Stimulated activated CD4-positive, alpha-beta T cell treated with anti-CD3 and anti-CD28 coated beads, Interleukin-15, amount 100 ng/mL, for 1 hour (primary cell): ENCODE results near the gene AP5B1.

Source experiments
- DNase-seq, 2 donors: peaks; one replicate each; pipeline ENCODE4 v3.0.0-alpha.2; 2020; ENCODE audit warnings: low read depth in 1 of 2, low spot score in 1 of 2

The AP5B1 gene

DNA sequence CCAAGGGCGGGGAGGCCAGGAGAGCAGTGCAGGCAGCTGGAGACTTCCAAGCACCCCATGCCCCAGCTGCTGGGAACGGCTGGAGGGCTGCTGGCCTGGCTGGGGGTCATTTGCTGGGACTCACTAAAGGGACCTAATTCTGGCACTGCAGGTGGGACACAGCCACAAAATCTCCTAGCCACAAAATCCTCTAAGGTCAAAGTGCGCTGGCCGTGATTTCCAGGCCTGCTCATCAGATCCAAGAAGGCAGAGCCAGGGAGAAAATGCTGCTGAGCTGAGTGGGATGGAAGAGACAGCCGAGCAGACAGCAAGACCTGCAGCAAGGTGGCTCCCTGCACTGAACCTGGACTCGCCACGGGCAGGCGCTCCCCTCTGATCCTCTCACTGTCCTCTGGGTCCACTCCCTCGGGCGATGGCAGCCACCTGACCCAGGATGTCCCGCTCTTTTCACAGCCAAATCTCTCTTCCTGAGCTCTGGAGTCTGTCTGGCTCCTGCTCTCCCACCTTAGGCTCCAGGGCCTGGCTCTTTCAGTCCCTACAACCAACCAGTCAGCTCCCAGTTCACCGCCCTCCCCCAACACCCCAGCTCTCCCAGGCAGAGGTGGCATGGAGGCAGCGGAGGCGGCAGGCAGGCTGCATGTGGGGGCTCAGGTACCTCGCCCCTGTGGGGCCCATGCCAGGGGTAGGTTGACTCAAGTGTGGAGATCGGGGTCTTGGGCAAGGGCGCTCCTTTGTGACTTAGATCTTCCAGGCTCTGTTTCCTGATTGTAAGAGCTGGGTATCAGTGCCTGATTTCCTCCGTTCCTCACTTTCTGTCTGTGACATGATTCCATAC lies 20.6 kb upstream of the AP5B1 start:
- no peak for DNase-seq

DNA sequence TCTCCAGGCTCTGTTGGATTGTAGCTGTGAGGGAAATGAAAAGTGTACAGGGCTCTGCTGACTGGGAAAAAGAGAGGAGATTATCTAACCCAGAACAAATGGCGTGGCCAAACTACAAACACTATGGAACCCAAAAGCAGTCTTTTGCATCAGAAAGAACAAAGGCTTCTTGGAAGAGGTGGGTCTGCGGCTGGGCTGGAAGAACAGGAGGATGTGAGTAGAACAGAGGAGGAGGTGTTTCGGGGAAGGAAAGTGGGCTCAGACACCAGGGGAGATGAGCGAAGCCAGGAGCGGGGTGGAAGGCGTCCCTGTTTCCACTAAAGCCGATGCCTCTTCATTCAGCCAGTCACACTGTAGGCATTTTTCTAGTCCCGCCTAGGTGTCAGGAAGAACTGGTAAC lies 18.1 kb upstream of the AP5B1 start:
- DNase-seq, result no peak

DNA sequence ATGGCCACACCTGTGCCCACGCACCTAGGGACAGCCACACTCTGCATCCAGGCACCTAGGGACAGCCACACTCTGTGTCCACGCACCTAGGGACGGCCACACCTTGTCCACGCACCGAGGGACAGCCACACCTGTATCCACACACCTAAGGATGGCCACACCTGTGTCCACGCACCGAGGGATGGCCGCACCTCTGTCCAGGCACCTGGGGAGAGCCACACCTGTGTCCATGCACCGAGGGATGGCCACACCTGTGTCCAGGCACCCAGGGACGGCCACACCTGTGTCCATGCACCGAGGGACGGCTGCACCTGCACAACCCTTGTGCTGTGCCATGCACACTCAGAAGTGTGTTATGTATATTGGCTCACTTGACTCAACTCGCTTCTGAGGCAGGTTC lies 16.9 kb upstream of the AP5B1 start:
- no peak for DNase-seq

DNA sequence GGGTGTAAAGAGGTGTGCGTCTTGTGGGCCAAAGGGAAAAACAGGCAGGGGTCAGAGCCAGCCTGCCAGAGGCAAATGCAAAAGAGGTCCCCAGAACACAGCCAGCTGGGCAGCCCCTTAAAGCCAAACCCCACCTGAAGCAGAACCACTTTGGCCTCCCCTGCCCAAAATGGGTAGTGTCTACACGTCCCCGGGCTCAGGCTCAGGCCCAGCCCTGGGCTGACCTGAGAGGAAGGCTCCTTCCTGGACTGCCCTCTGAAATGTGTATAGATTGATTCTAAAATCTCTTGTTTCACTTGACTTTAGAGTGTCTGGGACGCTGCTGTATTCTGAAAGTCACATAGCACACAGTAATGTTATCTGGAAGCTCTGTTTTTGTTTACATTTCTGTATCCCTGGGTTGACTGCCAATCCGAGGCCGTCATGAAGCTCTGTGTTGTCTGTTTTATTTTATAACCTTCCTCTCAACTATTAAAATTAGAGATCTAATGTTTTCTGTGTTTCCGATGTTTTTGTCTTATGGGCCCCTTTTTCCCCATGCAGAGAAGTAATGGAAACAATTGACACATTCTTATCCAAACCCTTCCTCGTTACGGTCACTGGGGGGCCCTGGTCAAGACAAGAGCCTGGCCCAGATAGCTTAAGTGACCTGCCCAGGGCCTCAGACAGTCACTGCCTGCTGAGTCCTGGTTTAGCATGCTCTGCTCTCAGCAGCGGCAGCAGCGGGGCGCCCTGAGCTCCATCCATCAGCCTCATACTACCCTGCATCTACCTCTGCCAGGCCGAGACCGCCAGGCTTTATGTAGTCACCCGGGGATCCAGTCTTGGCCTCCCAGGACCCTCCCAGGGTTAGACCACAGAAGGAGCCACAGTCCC lies 16.2 kb upstream of the AP5B1 start:
- DNase-seq, result no peak

DNA sequence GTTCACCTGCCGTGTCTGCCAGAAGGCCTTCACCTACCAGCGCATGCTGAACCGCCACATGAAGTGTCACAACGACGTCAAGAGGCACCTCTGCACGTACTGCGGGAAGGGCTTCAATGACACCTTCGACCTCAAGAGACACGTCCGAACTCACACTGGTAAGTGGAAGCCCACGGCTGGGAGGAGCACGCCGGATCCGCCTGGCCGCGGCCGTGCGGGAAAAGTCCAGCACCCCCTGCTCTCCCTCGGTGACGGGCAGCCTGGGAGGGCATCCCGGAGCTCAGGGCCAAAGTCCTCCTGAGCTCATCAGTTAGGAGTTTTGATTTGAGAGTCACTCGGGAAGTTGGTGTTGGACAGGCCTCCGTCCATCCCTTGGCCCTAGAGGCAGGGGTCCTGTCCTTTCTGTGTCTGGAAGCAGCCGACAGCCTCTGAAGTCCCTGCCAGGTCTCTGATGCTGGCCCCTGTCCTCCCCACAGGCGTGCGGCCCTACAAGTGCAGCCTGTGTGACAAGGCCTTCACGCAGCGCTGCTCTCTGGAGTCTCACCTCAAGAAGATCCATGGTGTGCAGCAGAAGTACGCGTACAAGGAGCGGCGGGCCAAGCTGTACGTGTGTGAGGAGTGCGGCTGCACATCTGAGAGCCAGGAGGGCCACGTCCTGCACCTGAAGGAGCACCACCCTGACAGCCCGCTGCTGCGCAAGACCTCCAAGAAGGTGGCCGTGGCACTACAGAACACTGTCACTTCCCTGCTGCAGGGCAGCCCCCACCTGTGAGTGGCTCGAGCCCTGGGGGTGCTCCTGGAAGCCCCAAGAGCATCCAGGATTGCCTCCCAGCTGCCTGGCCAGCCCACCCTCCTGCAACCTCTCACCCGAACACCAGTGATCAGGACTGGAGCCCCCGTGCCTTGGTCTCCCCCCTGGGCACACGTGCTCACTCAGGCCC lies 14.1 kb upstream of the AP5B1 start:
- no peak for DNase-seq

DNA sequence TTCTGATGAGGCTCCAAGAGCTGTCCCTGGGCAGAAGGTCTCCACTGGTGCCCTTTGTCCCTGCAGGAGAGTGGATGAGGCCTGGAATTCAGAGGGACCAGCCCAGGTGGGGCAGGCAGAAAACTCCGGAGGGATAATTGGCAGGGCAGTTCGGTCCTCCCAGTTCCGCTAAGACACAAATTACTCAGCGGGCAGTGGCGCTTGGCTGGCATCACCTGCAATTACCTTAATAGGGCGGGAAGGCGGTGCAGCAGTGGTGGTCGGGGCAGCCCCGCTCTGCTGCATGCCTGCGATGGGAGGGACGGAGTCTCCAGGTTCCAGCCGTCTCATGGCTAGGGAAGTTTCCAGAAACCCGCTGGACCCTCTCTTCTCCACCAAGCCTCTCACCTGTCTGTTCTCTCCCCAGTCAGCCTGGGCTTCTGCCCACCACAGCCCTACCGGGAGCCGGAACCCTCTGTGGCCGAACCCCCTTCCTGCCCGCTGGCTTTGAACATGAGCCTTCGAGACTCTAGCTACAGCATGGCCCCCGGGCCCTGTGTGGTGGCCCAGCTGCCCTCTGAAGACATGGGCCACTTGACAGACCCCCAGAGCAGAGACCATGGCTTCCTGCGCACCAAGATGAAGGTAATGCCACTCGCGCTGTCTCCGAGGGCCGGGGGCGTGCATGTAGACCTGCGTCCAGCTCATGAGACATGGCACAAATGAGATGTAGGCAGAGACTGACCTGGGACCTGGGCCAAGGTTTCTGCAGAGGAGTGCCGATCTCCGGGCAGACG lies 13.0 kb upstream of the AP5B1 start:
- DNase-seq, result no peak

DNA sequence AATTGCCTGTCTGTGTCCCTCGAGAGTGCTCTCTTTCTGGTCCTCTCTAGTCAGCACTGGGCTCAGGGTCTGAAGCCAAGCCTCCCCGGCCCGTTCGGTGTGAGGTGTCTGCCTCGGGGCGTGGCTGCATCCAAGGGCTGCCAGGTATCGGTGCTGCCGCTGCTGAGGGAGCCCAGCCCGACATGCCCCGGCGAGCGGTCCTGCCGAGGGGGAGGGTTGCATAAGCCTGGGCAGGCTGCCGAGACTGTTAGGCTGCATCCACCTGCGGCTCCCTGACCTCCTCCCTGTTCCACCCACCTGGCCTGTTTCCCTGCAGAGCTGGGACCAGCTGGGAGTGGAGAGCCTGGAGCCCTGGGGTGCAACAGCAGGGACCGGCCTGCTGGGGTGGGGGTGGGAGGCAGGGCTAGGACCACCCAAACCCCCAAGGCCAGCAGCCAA lies 12.4 kb upstream of the AP5B1 start:
- DNase-seq, result no peak

DNA sequence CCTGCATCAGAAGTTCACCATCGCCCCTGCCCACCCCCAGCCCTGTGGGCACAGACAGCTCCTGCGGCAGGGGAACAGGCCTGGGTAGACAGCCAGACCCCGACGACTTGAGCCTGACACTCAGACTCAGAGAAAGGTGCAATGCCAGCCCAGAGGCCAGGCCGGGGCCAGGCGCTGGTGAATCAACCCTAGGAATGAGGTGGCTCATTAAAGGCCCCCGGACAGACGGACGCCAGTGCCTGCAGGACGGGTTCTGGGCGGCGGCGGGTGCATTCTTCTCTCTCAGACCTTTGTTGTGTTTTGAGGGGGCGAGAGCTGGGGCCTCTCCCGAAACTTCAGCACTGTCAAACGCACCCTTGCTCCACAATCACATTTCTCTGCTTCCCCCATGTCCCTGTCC lies 11.7 kb upstream of the AP5B1 start:
- DNase-seq, result no peak

DNA sequence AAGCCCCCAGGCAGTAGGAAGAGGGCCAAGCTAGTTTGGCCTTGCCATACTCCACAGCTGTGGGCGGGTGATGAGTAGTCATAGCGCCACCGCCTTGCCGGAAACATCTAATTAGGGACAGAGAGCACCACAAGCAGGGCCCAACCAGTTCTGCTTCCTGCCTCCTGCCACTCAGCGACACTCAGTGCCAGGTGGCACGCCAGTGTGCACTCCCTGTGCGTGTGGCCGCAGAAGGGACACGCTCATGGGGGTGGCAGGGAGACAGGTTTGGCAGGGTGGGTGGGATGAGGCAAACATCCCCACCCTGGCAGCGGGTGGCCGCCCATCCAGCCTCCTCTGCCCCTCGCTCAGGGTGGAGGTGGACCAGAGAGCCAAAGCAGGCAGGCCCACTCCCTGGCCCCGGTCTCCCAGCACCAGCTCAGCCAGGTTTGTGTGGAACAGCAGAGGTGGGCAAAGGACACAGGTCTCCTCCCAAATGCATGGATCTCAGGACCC lies 11.0 kb upstream of the AP5B1 start:
- no peak for DNase-seq

DNA sequence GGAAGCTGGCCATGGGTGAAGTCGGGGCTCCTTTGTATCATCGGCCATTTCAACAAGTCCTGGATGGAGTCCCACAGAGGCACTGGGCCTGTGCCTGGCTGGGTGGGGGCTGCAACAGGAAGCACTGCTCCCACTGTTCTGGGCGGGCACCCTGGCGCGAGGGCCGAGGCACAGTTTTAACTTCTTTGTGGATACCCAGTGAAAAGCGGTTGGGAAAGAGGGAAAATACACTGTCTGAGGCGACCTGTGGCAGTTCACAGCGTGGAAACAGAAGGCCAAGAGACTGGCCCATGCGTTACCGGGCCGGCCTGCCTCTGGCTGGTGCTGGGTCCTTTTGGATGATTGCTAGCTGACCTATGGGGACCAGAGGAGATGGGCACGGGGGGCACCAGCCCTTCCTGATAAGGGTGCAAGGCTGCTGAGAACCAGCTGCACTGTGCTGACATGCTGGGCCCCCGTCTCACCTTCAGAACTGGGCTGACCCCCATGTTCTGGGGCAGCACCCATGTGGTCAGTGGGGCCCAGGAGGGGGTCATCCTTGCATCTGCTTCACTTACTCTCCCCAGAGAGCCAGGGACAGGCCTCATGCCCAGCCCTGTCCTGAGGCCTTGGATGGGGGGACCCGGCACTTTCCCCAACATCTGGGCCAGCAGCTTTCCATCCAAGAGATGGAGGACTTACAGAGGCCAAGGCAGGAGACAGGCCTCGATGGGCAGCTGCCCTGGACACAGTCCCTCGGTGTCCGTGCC lies 10.3 kb upstream of the AP5B1 start:
- DNase-seq, result no peak

DNA sequence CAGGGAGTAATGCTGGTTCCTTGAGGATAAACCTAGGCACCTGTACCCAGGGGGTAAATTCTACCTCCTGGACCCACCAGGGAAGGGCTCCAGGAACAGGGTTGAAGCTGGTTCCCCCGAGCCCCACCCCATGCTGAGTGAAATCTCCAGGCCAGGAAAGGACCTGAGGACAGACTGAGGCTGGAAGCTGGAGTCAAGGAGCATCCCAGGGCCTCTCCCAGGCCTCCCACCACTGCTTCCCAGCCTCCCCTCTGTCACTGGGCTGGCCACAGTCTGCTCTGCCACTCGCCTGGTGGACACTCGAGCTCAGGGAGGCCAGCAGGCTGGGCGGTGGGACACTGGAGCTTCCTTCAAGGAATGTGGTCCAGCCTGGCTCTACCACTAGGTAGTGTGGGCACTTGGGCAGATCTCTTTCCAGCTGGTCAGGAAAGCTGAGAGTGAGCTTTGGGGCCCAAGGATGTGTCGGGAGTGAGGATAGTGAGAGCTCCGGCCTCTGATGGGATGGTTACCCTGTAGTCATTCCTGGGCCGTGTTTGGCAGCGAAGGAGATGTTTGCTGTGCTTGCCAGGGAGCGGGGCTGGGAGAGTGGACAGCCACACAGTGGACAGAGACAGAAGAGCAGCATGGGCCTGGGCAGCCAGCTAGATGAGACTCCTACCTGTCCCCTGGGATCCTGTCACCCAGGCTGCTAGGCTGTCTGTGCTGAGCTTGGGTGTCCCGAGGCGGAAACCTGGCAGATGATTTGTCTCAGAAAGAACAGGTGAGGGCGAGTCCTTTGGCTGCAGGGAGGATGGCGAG lies 9.5 kb upstream of the AP5B1 start:
- no peak for DNase-seq

DNA sequence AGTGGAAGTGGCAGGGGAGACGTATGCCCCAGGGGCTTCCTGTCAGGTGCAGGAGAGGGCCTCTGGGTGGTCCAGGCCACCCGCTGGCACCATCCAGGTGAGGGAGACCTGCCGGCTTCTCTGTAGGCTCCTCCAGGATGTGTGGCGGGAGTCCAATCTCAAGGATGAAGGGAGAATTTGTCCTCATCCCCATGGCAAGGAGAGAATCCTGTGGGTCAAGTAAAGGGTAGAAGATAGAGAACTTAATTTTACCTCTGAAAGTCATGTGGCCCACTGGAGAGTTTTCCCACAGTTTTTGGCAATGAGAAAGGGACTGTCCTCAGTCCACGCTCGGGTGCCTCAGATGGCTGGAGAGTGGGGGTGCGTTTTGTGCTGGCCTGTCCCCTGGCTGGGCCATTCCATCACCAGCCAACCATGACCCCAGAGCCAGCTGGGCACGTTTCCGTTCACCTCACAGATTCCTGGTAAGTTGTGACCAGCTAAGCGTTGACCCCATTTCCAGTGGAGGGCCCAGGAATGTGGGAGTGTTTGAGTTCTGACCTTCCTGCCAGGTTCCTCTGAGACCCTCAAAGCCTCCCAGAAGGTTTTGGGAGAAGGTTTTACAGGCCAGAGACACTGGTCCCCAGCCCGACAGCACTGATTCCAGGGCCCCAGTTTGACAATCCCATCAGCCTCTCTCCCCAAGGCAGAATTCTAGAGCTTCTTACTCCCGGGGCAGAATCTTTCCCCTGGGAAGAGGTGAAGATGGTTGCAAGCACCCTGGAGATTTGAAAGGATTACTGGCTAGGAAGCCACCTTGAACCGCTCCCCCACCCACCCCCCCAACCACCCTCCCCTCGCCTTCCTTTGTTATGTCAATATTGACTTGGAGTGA lies 8.7 kb upstream of the AP5B1 start:
- no peak for DNase-seq

DNA sequence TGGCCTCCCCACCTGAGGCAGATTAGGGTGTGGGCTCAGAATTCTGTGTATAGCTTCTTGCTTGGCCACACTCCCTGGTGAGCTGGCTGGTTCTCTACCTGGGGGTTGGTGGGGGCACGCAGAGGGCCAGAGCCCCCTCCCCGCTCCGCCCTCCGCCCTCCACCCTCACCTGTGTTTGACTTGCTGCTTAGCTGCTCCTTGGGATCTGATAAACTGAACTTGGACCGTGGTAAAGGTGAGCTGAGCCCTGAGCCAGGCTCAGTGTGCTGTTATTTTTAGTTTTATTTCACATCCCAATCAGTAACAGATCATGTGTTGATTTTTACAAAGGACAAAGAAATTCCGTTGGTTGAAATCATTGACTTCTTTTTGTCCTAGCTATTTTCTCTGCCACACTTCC lies 8.0 kb upstream of the AP5B1 start:
- no peak for DNase-seq

DNA sequence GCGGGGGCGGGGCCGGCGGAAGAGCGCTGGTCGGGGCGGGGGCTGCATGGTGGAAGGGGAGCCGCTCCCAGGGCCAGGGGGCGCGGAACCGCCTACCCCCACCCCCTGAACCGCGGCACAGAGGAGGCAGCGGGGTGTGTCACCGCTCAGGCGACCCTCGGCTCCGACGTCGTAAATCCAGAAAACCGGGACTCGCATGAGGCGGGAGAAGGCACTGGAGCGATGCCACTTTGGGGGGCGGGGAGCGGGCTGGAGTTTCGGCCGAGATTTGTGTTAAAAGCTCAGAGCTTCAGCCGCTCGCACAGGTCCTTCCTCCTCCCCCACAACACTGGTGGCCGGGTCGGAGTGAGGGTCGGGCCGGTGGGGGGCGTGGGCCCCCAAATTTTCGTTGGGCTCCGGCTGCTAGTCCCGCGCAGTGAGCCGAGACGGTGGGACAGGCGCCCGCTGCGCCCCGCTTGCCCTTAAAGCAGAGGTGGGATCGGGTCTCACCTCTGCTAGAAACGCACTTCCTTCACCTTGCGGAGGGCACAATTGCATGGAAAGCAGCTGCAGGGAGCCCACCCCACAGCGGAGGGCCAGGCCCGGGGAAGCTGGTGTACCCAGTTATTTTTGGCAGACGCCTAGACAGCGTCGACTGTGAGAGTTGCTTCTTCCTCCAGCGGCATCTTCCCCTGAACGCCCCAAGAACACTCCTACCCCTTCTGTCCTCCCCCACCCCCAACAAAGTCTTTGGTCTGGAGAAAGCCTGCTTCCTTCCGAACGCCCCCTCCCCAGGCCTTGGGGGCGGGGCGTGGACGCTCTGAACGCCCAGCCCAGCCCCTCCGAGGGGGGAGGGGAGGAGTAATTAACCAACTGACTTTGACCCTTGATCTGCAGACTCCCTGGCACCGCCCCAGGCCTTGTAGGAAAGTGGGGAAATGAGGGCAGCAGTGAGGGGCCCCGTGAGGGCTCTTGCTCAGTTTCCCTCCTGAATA lies 7.2 kb upstream of the AP5B1 start:
- no peak for DNase-seq

DNA sequence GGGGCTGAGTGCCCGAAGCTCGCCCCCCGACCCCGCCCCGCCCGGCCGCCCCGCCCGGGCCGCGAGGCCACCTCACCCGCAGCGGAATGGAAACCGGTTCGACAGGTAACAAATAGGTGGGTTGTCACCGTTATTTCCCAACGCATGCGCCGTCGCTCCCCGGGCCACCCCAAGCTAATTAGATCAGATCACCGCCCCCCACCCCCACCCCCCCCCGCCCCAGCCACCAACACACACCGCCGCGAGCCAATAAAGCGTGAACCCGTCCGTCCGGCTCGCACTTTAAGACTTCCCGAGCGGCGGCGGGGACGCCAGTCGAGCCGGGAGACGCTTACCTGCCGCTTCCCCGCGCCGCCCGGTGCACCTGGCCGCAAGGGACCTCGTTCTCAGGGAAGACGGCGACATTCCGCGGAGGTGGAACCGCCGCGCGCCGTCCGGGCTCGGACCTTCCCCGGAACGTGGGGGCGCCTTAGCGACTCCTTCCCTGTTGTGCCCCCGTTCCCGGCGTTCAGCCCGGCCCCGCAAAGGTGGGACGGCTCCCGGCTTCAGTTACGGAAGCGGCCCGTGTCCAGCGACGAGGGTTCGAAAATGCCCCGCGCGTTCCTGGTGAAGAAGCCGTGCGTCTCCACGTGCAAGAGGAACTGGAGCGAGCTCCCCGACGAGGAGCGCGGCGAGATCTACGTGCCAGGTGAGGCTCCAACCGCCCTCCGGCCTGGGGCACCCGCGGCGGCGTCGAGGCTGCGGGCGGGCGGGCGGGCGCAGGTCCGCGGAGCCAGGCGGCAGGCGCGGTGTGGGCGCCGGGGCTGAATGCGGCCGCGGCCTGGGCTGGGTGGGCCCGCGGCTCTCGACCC lies 6.2 kb upstream of the AP5B1 start, which contains the start of gene OVOL1:
OVOL1 (plus strand) TSS at position 278 of the 851 bp plus-strand sequence; CDS start at position 589, 311 bp downstream.
- DNase-seq, result no peak
